Left renal cortex interstitium (tissue), 4 donors: ENCODE results near the gene SLC35F3. TPM values are rescaled to one million over a fixed set of nuclear protein-coding genes. Genes with fewer than 3 reads are reported as not detected.

Experiments used
- DNase-seq, 4 donors: peaks; one replicate each; pipeline ENCODE4 v3.0.0-alpha.2; 2013; ENCODE audit warnings: low read depth in 4 of 4, low spot score in 2 of 4, missing footprints in 1 of 4
- polyA plus RNA-seq, 4 donors: library from polyadenylated mRNA; unstranded; fragments of 120-200 nt; gene quantifications; one replicate each; pipeline ENCODE4 v1.2.1, GENCODE V29; 2013; ENCODE audit not compliant: insufficient read length in 4 of 4

The SLC35F3 gene
- polyA plus RNA-seq, 4 donors: 0.58 to 0.74 (median 0.66) TPM

- no peak for DNase-seq
These were observed 114.3 kb downstream of the SLC35F3 start for GRCh38 chr1:234018816-234019215.

GRCh38 chr1:234019387-234019786, 114.9 kb downstream of the SLC35F3 start:
- no peak for DNase-seq

GRCh38 chr1:234022302-234022701, 117.8 kb downstream of the SLC35F3 start:
- no peak for DNase-seq

- no peak for DNase-seq
These were observed 135.1 kb downstream of the SLC35F3 start for GRCh38 chr1:234039603-234040002.

GRCh38 chr1:234040446-234041317, 136.2 kb downstream of the SLC35F3 start:
- DNase-seq: no peak

GRCh38 chr1:234044079-234044478, 139.6 kb downstream of the SLC35F3 start:
- DNase-seq: no peak

GRCh38 chr1:234047123-234047522, 142.6 kb downstream of the SLC35F3 start:
- no peak for DNase-seq

- no peak for DNase-seq
These were observed 157.7 kb downstream of the SLC35F3 start for GRCh38 chr1:234062166-234062565.

GRCh38 chr1:234065794-234066447, 161.4 kb downstream of the SLC35F3 start:
- DNase-seq: peak; percentile 23 to 55 (median 28)

- DNase-seq: no peak
These were observed 163.3 kb downstream of the SLC35F3 start for GRCh38 chr1:234067581-234068337.

GRCh38 chr1:234069760-234070159, 165.3 kb downstream of the SLC35F3 start:
- no peak for DNase-seq

- DNase-seq: no peak
These were observed 168.3 kb downstream of the SLC35F3 start for GRCh38 chr1:234072793-234073192.

- DNase-seq: no peak
These were observed 173.7 kb downstream of the SLC35F3 start for GRCh38 chr1:234078143-234078542.

GRCh38 chr1:234079896-234080295, 175.4 kb downstream of the SLC35F3 start:
- DNase-seq: no peak

GRCh38 chr1:234083460-234083859, 179.0 kb downstream of the SLC35F3 start:
- DNase-seq: no peak

- no peak for DNase-seq
These were observed 184.9 kb downstream of the SLC35F3 start for GRCh38 chr1:234089396-234089795.

- DNase-seq: no peak
These were observed 186.0 kb downstream of the SLC35F3 start for GRCh38 chr1:234090212-234091064.

- no peak for DNase-seq
These were observed 186.6 kb downstream of the SLC35F3 start for GRCh38 chr1:234091065-234091401.

- no peak for DNase-seq
These were observed 187.4 kb downstream of the SLC35F3 start for GRCh38 chr1:234091876-234092275.

GRCh38 chr1:234093107-234093506, 188.6 kb downstream of the SLC35F3 start:
- DNase-seq: no peak
